GM18909 (cell line): Measurements from ENCODE around the gene SV2A.
"Not testable (repeated sequence)": the region's sequence is repeated elsewhere in the genome, so short reads cannot be mapped to it uniquely, and the experiment has no call there.

Experiments used
- ATAC-seq: cut with Tn5 transposase; IDR thresholded peaks from one replicate; pipeline ENCODE4 v1.9.1; 2021; ENCODE audit warnings: mild to moderate bottlenecking; ENCODE audit not compliant: unreplicated experiment, poor library complexity

The SV2A gene

DNA sequence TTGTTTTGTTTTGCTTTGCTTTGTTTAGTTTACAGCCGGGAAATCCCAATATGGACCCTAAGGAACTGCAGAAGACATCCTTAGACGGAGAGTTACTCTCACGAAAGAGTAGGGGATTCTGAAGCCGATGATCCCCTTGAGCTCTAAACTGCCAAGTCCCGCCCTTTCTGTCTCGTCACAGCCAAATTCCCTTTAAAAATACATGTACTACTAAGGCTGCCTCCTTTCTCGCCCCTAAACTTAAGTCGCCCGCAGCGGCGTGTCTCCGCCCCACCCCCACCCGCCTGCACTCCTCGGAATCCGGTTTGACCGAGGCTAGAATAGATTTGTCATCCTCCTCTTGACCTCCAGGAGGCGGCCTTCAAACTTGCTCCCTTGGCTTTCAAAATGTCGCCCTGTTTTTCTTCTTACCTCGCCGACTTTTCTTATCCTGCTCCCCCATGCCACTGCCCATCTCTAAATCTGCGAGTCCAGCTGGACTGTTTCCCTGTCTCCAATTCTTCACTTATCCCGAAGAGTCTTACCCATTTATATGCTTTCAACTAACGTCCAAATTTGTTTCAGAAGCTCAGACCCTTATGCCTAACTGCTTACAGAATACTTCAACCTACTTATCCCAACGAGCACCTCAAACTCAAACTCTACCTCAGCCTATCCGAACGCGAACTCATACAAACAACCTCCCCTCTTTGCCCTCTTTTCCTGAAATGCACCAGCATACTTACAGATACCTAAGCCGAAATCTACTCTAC lies 29.2 kb downstream of the SV2A start:
- ATAC-seq: peak; percentile 28

DNA sequence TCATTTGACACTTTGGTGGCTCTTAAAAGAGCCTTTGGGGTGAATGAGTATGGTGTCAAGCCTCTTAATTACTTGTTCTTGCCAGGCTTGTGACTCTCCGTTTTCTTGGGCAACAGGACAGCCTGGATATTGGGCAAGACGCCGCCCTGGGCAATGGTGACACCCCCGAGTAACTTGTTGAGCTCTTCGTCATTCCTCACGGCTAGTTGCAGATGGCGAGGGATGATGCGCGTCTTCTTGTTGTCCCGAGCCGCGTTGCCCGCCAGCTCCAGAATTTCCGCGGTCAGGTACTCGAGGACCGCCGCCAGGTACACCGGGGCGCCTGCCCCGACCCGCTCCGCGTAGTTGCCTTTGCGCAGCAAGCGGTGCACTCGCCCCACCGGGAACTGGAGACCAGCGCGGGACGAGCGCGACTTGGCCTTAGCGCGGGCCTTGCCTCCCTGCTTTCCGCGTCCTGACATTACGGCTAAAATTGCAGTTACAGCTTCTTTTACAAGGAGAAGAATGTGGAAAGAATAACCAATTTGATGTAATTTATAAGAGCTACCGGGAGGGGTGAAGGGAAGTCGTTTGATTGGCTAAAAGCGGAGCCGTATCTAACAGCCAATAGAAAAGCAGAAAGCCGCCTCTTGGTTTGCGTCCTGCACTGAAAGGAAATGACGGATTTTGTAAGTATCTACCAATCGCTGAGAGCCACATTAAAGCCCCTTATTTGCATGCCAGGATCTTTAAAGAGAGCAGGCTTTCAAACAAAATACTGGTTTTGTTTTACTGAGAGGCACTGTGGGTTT lies 30.0 kb downstream of the SV2A start:
- ATAC-seq: peak; percentile 47

DNA sequence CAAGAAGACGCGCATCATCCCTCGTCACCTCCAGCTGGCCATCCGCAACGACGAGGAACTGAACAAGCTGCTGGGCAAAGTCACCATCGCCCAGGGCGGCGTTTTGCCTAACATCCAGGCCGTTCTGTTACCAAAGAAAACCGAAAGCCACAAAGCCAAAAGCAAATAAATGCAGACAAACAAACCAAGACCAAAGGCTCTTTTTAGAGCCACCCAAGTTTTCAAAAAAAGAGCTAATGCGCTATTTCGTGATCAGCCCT lies 30.5 kb downstream of the SV2A start:
- ATAC-seq: not testable (repeated sequence)

DNA sequence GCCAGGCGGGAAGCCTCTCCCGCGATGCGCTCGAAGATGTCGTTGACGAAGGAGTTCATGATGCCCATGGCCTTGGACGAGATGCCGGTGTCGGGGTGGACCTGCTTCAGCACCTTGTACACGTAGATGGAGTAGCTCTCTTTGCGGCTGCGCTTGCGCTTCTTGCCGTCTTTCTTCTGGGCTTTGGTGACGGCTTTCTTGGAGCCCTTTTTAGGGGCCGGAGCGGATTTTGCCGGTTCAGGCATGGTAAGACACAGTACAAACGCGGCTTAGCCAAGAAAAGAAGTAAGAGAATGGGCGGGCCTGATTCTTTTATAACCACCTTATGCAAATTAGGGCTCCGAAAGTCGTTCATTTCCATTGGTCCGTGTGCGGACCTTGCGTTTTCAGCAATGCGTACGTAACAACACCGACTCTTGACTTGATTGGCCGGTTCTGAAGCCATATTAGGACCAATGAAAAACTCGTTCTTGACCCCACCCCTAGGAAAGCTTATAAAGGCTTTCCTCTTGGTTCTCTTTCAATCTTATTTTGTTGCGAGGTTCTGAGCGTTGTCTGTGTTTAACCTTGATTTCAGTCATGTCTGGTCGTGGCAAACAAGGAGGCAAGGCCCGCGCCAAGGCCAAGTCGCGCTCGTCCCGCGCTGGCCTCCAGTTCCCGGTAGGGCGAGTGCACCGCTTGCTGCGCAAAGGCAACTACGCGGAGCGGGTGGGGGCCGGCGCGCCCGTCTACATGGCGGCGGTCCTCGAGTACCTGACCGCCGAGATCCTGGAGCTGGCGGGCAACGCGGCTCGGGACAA lies 31.0 kb downstream of the SV2A start:
- peak; percentile 65 for ATAC-seq

DNA sequence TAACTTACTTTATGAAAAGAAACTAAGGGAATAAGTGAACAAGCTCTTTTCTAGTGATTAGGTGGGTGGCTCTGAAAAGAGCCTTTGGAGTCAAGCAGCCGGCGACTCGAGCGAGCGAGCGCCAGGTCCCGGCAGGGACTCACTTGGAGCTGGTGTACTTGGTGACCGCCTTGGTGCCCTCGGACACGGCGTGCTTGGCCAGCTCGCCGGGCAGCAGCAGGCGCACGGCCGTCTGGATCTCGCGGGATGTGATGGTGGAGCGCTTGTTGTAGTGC lies 31.6 kb downstream of the SV2A start:
- ATAC-seq: not testable (repeated sequence)

DNA sequence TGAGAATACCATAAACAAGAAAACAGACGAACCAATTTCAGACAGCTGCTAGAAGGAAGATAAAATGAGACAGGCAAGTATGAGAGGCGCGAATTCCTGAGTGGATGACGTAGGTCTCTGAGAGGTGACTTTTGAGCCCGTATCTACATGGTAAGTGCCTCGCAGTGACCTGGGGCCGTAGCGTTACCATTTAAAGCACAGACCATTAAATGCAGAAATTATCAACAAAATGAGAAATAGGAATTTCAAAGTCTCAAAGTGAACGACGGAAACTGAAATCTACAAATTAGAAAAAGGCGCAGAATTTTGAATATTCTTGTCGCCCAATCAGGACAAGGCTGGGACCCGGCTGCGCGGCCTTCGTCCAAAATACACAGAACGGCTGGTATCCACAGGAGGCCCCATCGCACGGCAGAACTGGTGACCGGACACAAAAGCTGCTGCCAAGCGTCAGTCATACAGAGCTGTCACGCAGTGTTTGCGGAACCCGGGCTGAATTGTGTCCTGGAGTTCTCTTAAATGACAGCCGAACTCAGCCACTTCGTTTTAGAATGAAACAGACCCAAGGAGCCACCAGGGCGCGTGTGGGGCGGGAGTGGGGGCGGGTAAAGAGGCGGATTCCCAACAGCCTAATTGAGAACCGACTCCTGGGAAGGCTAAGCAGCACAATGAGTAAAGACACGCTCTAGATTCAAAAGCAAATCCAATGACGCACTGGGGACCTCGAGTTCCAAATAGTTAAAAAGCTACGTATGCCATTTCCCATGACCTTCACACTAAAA lies 32.1 kb downstream of the SV2A start:
- no peak for ATAC-seq

DNA sequence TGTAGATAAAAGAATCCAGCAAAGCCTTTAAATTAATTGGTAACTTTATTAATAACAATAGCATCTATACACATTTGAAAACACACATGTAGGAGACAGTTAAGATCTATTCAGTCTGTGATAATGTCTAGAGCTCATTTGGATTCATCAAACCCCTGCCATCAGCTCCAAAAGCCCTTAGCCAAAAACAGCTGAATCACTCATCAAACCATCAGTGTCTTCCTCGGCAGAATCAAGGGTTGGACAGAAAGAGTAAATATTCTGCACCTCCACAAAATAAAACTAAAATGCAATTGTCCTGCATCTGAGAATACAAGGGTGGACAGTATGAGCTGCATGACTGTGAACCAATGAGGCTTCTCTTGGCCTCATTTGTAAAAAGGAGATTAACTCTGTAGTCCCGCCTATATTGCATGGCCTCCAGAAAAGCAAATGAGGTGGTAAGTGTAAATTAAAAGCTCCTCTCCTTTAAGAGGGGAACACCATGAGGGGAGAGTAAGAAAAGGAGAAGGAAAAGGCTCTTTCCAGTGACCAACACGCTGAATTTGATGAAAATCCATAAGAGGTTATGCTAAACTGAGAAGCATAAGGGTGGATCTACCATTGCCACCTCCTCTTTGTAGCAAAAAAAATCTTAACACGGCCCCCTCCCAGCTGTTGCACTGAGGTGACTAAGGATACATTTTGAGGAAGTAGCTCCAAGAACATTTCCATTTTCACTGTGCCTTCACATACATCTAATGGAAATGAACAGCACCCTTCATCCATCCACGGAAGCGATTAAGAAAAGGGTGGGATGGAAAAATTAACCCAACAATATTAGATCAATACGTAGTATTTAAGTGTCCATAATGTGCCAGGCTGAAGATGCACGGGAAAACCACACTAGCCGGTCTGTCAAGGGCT lies 33.0 kb downstream of the SV2A start:
- no peak for ATAC-seq

DNA sequence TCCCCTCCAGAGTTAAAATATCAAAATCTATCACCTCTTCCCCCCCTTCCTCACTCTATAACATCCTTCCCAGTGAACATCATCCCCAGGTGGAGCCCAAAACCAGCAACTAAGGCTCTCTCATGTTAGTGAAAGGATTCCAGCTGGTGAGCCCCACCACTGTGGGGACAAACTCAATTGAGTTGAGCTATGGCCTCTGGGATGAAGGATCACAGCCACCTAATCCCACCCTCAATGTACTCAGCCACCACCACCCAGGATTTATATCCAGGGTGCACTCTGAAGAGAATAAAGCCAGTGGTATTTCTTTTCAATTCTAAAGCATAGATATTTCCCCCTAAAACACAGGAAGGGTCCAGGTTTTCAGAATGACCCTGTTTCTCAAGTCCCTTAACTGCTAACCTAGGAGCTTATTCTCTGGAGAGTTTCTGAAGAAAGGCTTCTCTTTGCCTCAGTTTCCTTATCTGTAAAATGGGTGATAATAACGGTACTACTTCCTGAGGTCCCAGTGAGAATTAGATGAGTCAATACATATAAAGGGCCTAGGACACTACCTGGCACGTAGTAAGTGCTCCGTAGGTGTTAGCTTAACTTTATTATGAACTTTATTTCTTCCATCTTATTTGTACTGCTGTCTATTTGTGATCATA lies 33.9 kb downstream of the SV2A start:
- no peak for ATAC-seq

DNA sequence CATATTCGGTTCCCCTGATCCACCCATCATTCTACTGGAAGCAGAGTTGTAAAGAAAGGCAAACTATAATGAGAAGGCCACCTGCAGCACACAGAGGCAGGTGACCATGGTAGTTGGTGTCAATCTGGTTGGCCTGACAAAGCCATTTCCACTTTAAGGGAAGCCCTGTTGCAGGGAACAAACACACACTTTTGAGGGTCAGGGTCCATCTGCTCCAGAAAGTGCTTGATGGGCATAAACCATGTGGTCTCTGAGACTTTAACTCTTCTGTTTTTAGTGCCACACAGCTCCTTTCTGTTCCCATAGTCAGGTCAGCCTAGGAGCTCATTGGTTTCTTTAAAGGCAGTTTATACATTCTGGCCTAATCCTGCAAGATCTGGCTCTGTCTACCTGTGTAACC lies 35.8 kb downstream of the SV2A start:
- no peak for ATAC-seq

DNA sequence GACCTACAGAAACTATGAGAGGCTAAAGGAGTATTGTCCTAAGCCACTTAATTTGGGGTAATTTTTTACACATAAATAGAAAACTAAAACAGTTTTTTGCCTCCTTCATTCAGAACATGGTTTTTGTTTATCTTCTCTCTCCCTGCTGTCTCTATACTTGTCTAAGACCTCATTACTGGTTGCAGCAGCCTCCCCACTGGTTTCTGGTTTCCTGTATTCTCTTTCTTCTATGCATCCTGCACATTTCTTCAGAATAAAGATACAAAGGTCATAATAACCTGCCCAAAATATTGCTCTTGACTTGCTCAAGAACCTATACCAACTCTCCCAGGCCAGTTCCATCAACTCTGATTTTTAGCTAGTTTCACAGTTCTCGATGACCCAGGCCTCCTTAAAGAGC lies 38.1 kb downstream of the SV2A start:
- no peak for ATAC-seq

DNA sequence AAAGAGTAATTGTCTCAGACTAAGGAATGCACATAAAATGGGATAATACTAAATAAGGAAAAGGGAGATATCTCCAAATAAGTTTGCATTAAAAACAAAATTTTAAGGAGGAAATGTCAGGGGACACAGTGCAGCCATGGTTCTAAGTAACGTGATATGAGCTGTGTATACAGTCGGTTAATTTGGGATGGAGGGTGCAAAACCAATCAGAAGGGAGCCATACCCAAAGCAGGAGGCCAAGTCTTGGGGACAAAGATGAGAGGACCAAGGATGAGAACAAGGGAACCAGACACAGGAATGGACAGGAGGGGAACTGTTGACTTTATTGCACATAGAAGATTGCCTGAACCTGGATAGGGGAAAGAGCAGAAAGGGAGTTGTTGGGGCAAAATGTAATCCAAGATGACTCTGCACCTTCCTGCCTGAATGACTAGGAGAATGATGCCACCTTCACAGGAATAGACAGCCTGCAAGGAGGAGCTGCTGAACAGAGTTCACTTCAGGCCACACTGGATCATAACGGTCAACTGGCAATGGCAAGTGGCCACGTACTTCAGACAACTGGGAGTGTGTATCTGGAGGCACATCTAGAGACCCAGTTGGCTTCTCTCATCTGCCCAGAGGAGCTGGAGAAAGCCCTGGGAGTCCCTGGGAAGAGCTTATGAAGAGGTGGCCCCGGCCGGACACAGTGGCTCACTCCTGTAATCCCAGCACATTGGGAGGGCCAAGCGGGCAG lies 40.3 kb downstream of the SV2A start:
- no peak for ATAC-seq

DNA sequence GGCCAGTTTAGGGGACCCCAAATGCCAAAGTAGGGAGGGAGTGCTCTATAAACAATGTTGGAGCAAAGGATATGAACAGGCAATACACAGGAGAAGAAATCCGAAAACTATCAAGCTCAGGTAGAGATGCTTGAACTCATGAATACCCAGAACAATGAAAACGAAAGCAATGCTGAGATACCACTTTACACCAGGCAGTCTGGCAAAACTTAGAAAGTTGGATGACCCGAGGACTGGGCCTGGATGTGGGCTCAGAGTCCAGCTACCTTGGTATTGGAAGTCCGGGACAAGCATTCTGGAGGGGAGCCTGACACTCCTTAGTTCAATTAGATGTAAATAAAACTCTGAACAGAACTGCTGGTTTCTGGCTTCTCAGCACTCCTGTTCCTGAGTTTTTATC lies 44.6 kb downstream of the SV2A start:
- ATAC-seq: not testable (repeated sequence)

DNA sequence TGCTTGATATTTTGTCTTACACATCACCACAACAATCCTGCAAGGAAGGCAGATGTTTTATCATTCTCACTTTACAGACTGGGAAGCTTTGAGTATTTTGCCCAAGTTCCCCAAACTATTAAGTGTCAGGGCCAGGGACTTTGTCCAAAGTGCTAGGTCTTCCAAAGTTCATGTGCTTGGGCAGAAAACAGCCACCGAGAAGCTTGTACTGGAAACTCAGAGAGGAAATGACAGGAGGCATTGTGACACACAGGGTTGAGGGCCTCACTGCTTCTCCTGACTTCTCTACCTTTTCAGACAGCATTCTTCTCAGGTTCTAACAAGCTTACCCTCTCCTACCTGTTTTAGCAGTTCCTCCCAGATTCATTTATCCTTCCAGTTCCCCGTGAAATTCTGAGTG lies 50.8 kb downstream of the SV2A start:
- not testable (repeated sequence) for ATAC-seq

DNA sequence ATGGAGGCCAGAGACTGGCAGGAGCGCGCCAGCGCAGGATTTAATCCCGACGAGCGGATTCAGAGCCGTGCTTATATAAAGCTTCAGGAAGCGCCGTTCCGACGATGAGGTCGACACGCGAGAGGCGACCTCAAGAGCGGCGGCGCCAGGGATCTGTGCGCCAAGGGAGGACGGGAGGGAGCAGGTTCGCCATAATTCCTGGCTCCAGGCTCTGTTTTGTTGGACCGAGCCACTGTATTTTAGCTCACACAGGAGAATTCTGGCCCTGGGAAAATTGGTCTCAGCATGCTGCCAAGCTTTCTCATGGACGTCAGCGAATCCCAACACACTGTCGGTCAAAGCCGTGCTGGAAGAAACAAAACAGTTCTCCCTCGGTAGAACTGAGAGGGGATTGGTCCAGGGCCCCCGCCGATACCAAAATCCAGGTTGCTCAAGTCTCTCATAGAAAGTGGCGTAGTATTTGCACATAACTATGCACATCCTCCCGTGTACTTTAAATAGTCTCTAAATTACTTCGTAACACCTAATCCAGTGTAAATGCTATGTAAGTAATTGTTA lies 56.1 kb downstream of the SV2A start:
- peak; percentile 7 for ATAC-seq

DNA sequence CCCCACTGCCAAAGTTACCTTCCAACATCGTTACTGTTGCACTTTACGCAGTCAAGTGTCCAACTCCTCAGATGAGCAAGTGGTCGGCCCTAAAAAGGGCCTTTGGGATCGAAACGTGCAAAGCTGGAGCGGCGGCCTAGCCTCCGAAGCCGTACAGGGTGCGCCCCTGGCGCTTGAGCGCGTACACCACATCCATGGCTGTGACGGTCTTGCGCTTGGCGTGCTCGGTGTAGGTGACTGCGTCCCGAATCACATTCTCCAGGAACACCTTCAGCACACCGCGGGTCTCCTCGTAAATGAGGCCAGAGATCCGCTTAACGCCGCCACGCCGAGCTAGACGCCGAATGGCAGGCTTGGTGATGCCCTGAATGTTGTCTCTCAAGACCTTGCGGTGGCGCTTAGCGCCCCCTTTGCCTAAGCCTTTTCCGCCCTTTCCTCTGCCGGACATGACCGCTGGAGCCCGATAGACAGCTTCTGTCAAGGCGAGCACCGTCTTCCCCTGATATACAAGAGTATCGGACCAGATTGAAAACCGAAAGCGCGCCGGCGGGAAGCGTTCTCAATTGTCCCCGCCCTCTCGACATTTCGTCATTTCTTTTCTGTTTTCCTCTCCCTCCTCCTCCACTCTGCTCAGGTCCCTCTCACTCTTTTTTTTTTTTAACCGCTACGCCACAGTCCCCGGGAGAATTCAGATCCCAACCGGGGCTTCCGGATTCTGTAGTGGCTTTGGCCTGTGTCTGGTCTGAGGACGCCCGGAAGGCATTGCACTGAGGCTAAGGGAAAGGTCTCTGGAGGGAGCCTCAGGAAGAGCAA lies 56.8 kb downstream of the SV2A start:
- peak; percentile 70 for ATAC-seq

DNA sequence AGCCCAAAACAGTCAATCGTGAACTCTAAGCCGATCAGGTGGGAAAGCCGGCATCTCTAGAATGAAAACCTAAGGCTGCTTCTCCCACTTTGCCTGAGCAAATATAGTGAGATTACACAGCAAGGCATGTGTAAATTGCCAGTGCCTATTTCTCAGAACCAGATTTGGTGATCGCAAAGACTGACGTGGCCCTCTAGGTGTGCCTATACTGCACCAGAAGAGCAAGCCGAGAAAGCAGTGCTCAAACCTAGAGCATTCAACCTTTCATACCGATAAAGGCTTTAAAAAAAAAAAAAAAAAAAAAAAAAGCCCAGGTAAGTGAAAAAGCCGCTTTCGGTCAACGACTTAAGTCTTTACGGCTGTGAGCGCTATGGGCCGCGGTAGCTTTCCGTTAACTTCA lies 57.4 kb downstream of the SV2A start:
- peak; percentile 13 for ATAC-seq
